HCT116 (cell line): ENCODE results near the gene SLAMF6.

Experiments
- RAD21 ChIP-seq: IDR thresholded peaks from 2 replicates; pipeline ENCODE4 v1.6.1; 2012; ENCODE audit warnings: low read depth, mild to moderate bottlenecking
- TF ChIP-seq, protein P1 (sequence below), 3 experiments: fragments of 200-600 bp in 1 of 3; sonication (generic) in 1 of 3; IDR thresholded peaks in 2 of 3; conservative IDR thresholded peaks in 1 of 3; 2 replicates each; pipeline ENCODE4 v1.5.1; 2012 to 2017; ENCODE audit warnings: low read depth in 2 of 3, low read length in 2 of 3, antibody characterized with exemption in 1 of 3, borderline replicate concordance in 1 of 3, control low read depth in 1 of 3, mild to moderate bottlenecking in 1 of 3, mixed read lengths in 1 of 3, mixed run types in 1 of 3, moderate library complexity in 1 of 3; ENCODE audit not compliant: insufficient read depth in 1 of 3
- TF ChIP-seq, protein P2 (sequence below): IDR thresholded peaks from 2 replicates; pipeline ENCODE4 v1.6.1; 2012; ENCODE audit warnings: low read depth

DNA sequence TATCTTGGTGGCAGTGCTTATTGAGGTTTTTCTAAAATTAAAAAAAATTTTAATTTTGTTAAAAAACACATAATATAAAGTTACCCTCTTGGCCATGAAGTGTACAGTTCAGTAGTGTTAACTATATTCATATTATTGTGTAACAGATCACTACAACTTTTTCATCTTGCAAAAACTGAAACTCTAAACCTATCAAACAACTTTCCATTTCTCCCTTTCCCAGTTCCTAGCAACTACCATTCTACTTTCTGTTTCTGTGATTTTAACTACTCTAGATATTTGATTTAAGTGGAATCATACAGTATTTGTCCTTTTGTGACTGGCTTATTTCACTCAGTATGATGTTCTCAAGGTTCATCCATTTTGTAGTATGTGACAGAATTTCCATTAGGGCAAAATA lies 55.5 kb downstream of the SLAMF6 start:
- no peak for TF ChIP-seq RAD21
- TF ChIP-seq, protein P1, sequence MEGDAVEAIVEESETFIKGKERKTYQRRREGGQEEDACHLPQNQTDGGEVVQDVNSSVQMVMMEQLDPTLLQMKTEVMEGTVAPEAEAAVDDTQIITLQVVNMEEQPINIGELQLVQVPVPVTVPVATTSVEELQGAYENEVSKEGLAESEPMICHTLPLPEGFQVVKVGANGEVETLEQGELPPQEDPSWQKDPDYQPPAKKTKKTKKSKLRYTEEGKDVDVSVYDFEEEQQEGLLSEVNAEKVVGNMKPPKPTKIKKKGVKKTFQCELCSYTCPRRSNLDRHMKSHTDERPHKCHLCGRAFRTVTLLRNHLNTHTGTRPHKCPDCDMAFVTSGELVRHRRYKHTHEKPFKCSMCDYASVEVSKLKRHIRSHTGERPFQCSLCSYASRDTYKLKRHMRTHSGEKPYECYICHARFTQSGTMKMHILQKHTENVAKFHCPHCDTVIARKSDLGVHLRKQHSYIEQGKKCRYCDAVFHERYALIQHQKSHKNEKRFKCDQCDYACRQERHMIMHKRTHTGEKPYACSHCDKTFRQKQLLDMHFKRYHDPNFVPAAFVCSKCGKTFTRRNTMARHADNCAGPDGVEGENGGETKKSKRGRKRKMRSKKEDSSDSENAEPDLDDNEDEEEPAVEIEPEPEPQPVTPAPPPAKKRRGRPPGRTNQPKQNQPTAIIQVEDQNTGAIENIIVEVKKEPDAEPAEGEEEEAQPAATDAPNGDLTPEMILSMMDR (IDR thresholded peaks at IDR 0.05 in 2 of 3, conservative IDR thresholded peaks at IDR 0.05 in 1 of 3; ENCODE audit: borderline replicate concordance in 1 of 3, insufficient read depth in 1 of 3, low read depth in 2 of 3, low read length in 2 of 3): no peak
- TF ChIP-seq, protein P2, sequence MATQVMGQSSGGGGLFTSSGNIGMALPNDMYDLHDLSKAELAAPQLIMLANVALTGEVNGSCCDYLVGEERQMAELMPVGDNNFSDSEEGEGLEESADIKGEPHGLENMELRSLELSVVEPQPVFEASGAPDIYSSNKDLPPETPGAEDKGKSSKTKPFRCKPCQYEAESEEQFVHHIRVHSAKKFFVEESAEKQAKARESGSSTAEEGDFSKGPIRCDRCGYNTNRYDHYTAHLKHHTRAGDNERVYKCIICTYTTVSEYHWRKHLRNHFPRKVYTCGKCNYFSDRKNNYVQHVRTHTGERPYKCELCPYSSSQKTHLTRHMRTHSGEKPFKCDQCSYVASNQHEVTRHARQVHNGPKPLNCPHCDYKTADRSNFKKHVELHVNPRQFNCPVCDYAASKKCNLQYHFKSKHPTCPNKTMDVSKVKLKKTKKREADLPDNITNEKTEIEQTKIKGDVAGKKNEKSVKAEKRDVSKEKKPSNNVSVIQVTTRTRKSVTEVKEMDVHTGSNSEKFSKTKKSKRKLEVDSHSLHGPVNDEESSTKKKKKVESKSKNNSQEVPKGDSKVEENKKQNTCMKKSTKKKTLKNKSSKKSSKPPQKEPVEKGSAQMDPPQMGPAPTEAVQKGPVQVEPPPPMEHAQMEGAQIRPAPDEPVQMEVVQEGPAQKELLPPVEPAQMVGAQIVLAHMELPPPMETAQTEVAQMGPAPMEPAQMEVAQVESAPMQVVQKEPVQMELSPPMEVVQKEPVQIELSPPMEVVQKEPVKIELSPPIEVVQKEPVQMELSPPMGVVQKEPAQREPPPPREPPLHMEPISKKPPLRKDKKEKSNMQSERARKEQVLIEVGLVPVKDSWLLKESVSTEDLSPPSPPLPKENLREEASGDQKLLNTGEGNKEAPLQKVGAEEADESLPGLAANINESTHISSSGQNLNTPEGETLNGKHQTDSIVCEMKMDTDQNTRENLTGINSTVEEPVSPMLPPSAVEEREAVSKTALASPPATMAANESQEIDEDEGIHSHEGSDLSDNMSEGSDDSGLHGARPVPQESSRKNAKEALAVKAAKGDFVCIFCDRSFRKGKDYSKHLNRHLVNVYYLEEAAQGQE: no peak
